IMR-90 (cell line): ENCODE results near the gene LRRC7. TPM values are rescaled to one million over a fixed set of nuclear protein-coding genes. Genes with fewer than 3 reads are reported as not detected.
"Not testable (repeated sequence)": the region's sequence is repeated elsewhere in the genome, so short reads cannot be mapped to it uniquely, and the experiment has no call there.

ENCODE experiments used
- ATAC-seq: fragments of 200-7000 bp; cut with Tn5 transposase; 2 replicates; pipeline ENCODE4 v1.9.1; 2020; ENCODE audit warnings: low read depth, mild to moderate bottlenecking, moderate library complexity
- BruUV-seq: library from RNA; stranded (reverse); fragments of 400-500 nt; replicated peaks from 2 replicates; lab custom pipeline; 2021; lab: Mats Ljungman, UMichigan
- CTCF ChIA-PET: fragments of 300-600 bp; formaldehyde crosslinking; extraction: SDS; loops from one replicate; lab custom pipeline; 2021; ENCODE audit warnings: antibody characterized with exemption; lab: Yijun Ruan, JAX
- POLR2A ChIA-PET: fragments of 300-600 bp; sonication (Branson Sonifier 250); formaldehyde crosslinking; loops from one replicate; lab custom pipeline; 2022; ENCODE audit warnings: antibody characterized with exemption; ENCODE audit not compliant: unreplicated experiment; lab: Charles Lee
- DNase-seq: peaks from one replicate; pipeline ENCODE4 v3.0.0; 2013
- H2AFZ ChIP-seq: replicated peaks from 2 replicates; pipeline ENCODE3; 2013; ENCODE audit warnings: low read length, mild to moderate bottlenecking; ENCODE audit not compliant: poor library complexity
- H2AK5ac ChIP-seq: 2 replicates; pipeline ENCODE4 v1.6.1; 2013; ENCODE audit warnings: low read depth, low read length, inconsistent platforms
- H2AK9ac ChIP-seq: replicated peaks from 2 replicates; pipeline ENCODE3; 2013; ENCODE audit warnings: mild to moderate bottlenecking, low read depth, low read length, moderate library complexity; ENCODE audit not compliant: poor library complexity
- H2BK120ac ChIP-seq: 2 replicates; pipeline ENCODE4 v1.6.1; 2013; ENCODE audit warnings: low read depth, low read length, inconsistent platforms
- H2BK15ac ChIP-seq: 3 replicates; pipeline ENCODE4 v1.6.1; 2013; ENCODE audit warnings: low read depth, low read length, inconsistent platforms
- H2BK20ac ChIP-seq: 2 replicates; pipeline ENCODE4 v1.6.1; 2013; ENCODE audit warnings: low read depth, mild to moderate bottlenecking, inconsistent platforms, low read length, moderate library complexity
- H2BK5ac ChIP-seq: 2 replicates; pipeline ENCODE4 v1.6.1; 2013; ENCODE audit warnings: mild to moderate bottlenecking, low read depth, low read length, inconsistent platforms; ENCODE audit not compliant: poor library complexity, severe bottlenecking
- H3K14ac ChIP-seq: replicated peaks from 2 replicates; pipeline ENCODE4 v1.6.1; 2013; ENCODE audit warnings: low read depth, low read length, inconsistent platforms
- H3K18ac ChIP-seq: 2 replicates; pipeline ENCODE4 v1.6.1; 2013; ENCODE audit warnings: low read depth, low read length, control low read depth
- H3K23ac ChIP-seq: 2 replicates; pipeline ENCODE4 v1.6.1; 2013; ENCODE audit warnings: low read depth, low read length, inconsistent platforms
- H3K27ac ChIP-seq: 2 replicates; pipeline ENCODE4 v1.5.1; 2013; ENCODE audit warnings: mild to moderate bottlenecking, control low read depth, low read length; ENCODE audit not compliant: insufficient read depth
- H3K27me3 ChIP-seq: 2 replicates; pipeline ENCODE4 v1.6.1; 2013; ENCODE audit warnings: low read length; ENCODE audit not compliant: control insufficient read depth, insufficient read depth
- H3K36me3 ChIP-seq: 2 replicates; pipeline ENCODE4 v1.6.1; 2013; ENCODE audit warnings: low read length, mixed read lengths; ENCODE audit not compliant: control insufficient read depth, insufficient read depth
- H3K4ac ChIP-seq: 2 replicates; pipeline ENCODE4 v1.6.1; 2013; ENCODE audit warnings: low read depth, low read length, inconsistent platforms
- H3K4me1 ChIP-seq: 2 replicates; pipeline ENCODE4 v1.6.1; 2013; ENCODE audit warnings: low read length, mixed read lengths; ENCODE audit not compliant: control insufficient read depth, insufficient read depth
- H3K4me2 ChIP-seq: 2 replicates; pipeline ENCODE4 v1.6.1; 2013; ENCODE audit warnings: low read depth, mild to moderate bottlenecking, control low read depth, low read length, moderate library complexity
- H3K4me3 ChIP-seq: 2 replicates; pipeline ENCODE4 v1.5.1; 2013; ENCODE audit warnings: low read depth, mild to moderate bottlenecking, control low read depth, low read length, moderate library complexity; ENCODE audit not compliant: insufficient read depth
- H3K56ac ChIP-seq: 2 replicates; pipeline ENCODE4 v1.6.1; 2013; ENCODE audit warnings: low read length, inconsistent platforms; ENCODE audit not compliant: insufficient read depth; ENCODE audit errors: extremely low read depth
- H3K79me1 ChIP-seq, 2 experiments: 2 replicates each; pipeline ENCODE4 v1.6.1; 2013; ENCODE audit warnings: low read length in 2 of 2, inconsistent platforms in 1 of 2, low read depth in 1 of 2
- H3K9ac ChIP-seq: 2 replicates; pipeline ENCODE4 v1.6.1; 2013; ENCODE audit warnings: low read depth, low read length, control low read depth
- H3K9me1 ChIP-seq: 2 replicates; pipeline ENCODE4 v1.6.1; 2013; ENCODE audit warnings: low read length, inconsistent platforms; ENCODE audit not compliant: insufficient read depth
- H3K9me3 ChIP-seq: 2 replicates; pipeline ENCODE4 v1.6.1; 2013; ENCODE audit warnings: low read length; ENCODE audit not compliant: control insufficient read depth, insufficient read depth
- H4K20me1 ChIP-seq: 2 replicates; pipeline ENCODE4 v1.6.1; 2013; ENCODE audit warnings: low read length, inconsistent platforms; ENCODE audit not compliant: insufficient read depth
- H4K5ac ChIP-seq: 2 replicates; pipeline ENCODE4 v1.6.1; 2013; ENCODE audit warnings: mild to moderate bottlenecking, low read depth, low read length, control low read depth
- H4K8ac ChIP-seq, 2 experiments: 2 replicates each; pipeline ENCODE4 v1.6.1; 2013; ENCODE audit warnings: low read depth in 2 of 2, low read length in 2 of 2, control low read depth in 1 of 2, inconsistent platforms in 1 of 2
- H4K91ac ChIP-seq: 2 replicates; pipeline ENCODE4 v1.6.1; 2013; ENCODE audit warnings: low read depth, low read length, inconsistent platforms; ENCODE audit not compliant: insufficient read depth
- FOS ChIP-seq: fragments of 150-350 bp; IDR thresholded peaks from 2 replicates; pipeline ENCODE4 v1.6.1; 2016; ENCODE audit warnings: low read depth, low read length
- MAFK ChIP-seq: IDR thresholded peaks from 2 replicates; pipeline ENCODE4 v1.6.1; 2012; ENCODE audit warnings: low read depth, low read length, improper control_type of control experiment
- WGBS, 2 experiments: methylation state at CpG; one replicate each; pipeline versions ENCODE4 v1.1.5 to v1.1.7; 2013; ENCODE audit warnings: missing lambda C conversion rate in 2 of 2; ENCODE audit not compliant: insufficient read length in 1 of 2; ENCODE audit errors: extremely low coverage in 2 of 2; 5-methylcytosine and 5-hydroxymethylcytosine counted together
- dilution Hi-C: fragments of 300-500 bp; cut with HindIII; formaldehyde crosslinking; loops from one replicate; pipeline ENCODE4 v1.14.3; 2018; ENCODE audit warnings: low sequenced_read_pairs; ENCODE audit not compliant: unreplicated experiment
- in situ Hi-C: fragments of 300-500 bp; cut with MboI; formaldehyde crosslinking; loops from 3 replicates; pipeline ENCODE4 v1.14.3; 2019; ENCODE audit warnings: low sequenced_read_pairs, inconsistent platforms, mixed read lengths
- intact Hi-C: fragments of 100-400 bp; cut with micrococcal nuclease; formaldehyde crosslinking; loops from 2 replicates; pipeline ENCODE4 v1.10.0; 2022
- polyA plus RNA-seq, 3 experiments: library from polyadenylated mRNA; depleted of rRNA; stranded (reverse); fragments of >200 nt; gene quantifications; 2 replicates each; pipeline ENCODE4 v1.2.3, GENCODE V29; 2012; ENCODE audit warnings: low replicate concordance in 1 of 3
- total RNA-seq: library from RNA; depleted of rRNA; stranded (reverse); fragments of >200 nt; gene quantifications from 2 replicates; pipeline ENCODE4 v1.2.3, GENCODE V29; 2012

The LRRC7 gene
- total and polyA plus RNA-seq, 2 of the 4 experiments (the other 2 are of a cell fraction) = under 0.01 to 0.02 TPM

DNA sequence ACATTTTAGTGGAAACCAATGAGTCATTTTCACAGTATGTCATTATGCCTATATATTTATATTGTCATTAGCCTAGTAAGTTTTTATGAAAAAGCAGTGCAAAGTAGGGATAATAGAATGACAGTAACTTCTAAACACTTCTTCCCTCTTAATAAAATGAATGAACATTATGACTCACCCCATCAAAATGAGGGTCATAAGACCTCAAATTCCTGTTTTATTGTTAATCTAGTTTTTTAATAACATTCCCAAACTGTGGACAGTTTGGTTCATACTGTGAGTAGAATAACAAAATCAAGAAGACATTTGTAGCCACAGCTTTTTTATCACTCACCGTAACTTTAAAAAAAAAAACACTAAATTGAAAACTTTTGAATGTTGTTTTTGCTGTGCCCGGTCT is 477.1 kb downstream of the LRRC7 start:
- in situ Hi-C loops = loop anchor here (25.0 kb wide), 1 partner anchor 92 kb away; no protein-coding TSS in a partner anchor
- Histone ChIP-seq H3K9me3 (no peaks in the 10 kb centered on the region), H3K4me1 (peaks cover 5% of the 10 kb centered on the region; the same call in 1 of the 2 replicates), H2AK9ac (no peak overlapping the region), H3K9me1 (no peaks in the 10 kb centered on the region), H3K4me2 (peak overlapping the region; percentile 80), H4K91ac (peak overlapping the region; percentile 53; the same call in 1 of the 2 replicates), H3K9ac (no peak overlapping the region), H2AFZ (no peak overlapping the region), H3K23ac (peak overlapping the region; percentile 79), H2AK5ac (peak overlapping the region; percentile 74), H3K4ac (peak overlapping the region; percentile 35), H3K79me1 (no peaks in the 10 kb centered on the region), H4K8ac (peak overlapping the region; percentile 44 to 54; a peak in 2 of 4 replicates), H4K5ac (0 out of 2 replicates have a peak overlapping the region, but pooled peaks have one; percentile 23), H2BK5ac (peak overlapping the region; percentile 10), H3K56ac (no peak overlapping the region), H2BK15ac (peak overlapping the region; percentile 35; the same call in 2 of the 3 replicates), H3K14ac (peak overlapping the region; percentile 77), H3K36me3 (no peaks in the 10 kb centered on the region), H3K4me3 (no peak overlapping the region), H3K27ac (peak overlapping the region; percentile 40), H4K20me1 (no peaks in the 10 kb centered on the region), H2BK20ac (peak overlapping the region; percentile 91), H2BK120ac (peak overlapping the region; percentile 79), H3K27me3 (no peaks in the 10 kb centered on the region), H3K18ac (peak overlapping the region; percentile 57; the same call in 1 of the 2 replicates)
- TF ChIP-seq MAFK (no peak), FOS (peak; percentile 44; the same call in 1 of the 2 replicates)
- BruUV-seq = no TSS peak
- ATAC-seq (peak; percentile 67; the same call in 1 of the 2 replicates), DNase-seq (peak; percentile 79)
- intact Hi-C loops = no loop called here
- dilution Hi-C loops = no loop called here
- CTCF ChIA-PET = no interaction called here
- POLR2A ChIA-PET = interaction anchor here (0.6 kb wide), 1 partner anchor 46 kb away, joined by 3 read pairs; no protein-coding TSS in a partner anchor
- WGBS, 2 experiments = no CpG with 5 or more reads among the region's 2 CpGs

DNA sequence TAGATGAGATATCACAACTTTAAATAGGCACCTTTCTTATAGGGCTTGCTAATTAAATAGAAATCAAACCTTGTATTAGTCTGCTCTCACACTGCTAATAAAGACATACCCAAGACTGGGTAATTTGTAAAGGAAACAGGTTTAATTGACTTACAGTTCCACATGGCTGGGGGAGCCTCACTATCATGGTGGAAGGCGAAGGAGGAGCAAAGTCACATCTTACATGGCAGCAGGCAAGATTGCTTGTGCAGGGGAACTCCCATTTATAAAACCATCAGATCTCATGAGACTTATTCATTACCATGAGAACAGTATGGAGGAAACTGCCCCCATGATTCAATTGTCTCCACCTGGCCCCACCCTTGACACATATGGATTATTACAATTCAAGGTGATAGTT is 477.9 kb downstream of the LRRC7 start:
- H3K4me3 ChIP-seq, H3K9me3 ChIP-seq, POLR2A ChIA-PET, H3K4me1 ChIP-seq, dilution Hi-C loops, H3K9me1 ChIP-seq, H2BK5ac ChIP-seq, H3K27ac ChIP-seq, DNase-seq, intact Hi-C loops, H4K5ac ChIP-seq, H2AK9ac ChIP-seq, H3K27me3 ChIP-seq, H3K23ac ChIP-seq, ATAC-seq, H2AK5ac ChIP-seq, H2AFZ ChIP-seq, H3K4me2 ChIP-seq, H3K56ac ChIP-seq, BruUV-seq, H3K79me1 ChIP-seq, H4K20me1 ChIP-seq, H3K9ac ChIP-seq, H3K36me3 ChIP-seq: not testable (repeated sequence)
- H4K8ac ChIP-seq = 0 out of 4 replicates have a peak overlapping the region, but pooled peaks of 1 of the 2 experiments have one; percentile 54
- in situ Hi-C loops = loop anchor here (25.0 kb wide), 1 partner anchor 92 kb away; no protein-coding TSS in a partner anchor
- CTCF ChIA-PET = interaction anchor here (0.6 kb wide), 1 partner anchor 11 kb away, joined by 10 read pairs; no protein-coding TSS in a partner anchor
- H2BK20ac ChIP-seq = peak overlapping the region; percentile 91; the same call in 1 of the 2 replicates
- 0 out of 2 replicates have a peak overlapping the region, but pooled peaks have one; percentile 18 for H4K91ac ChIP-seq
- peak overlapping the region; percentile 40; the same call in 1 of the 2 replicates for H3K4ac ChIP-seq
- 0 out of 2 replicates have a peak overlapping the region, but pooled peaks have one; percentile 57 for H3K18ac ChIP-seq
- peak overlapping the region; percentile 35; the same call in 1 of the 3 replicates for H2BK15ac ChIP-seq
- no CpG with 5 or more reads among the region's 1 CpG for WGBS, 2 experiments
- peak overlapping the region; percentile 66; the same call in 1 of the 2 replicates for H2BK120ac ChIP-seq
- H3K14ac ChIP-seq = peak overlapping the region; percentile 19; the same call in 1 of the 2 replicates
